Glutamatergic neuron (in vitro differentiated cells): Measurements from ENCODE around the gene IL1RAPL2. TPM values are rescaled to one million over a fixed set of nuclear protein-coding genes. Genes with fewer than 3 reads are reported as not detected.
A peak's percentile ranks its signal among the peaks of the same experiment; 100 is the strongest.

Source experiments
- DNase-seq: peaks from one replicate; pipeline ENCODE4 v3.0.0; 2022
- H3K27ac Mint-ChIP-seq: one replicate; pipeline ENCODE4 v1.8.0; 2020; ENCODE audit warnings: mild to moderate bottlenecking, mixed read lengths, inconsistent platforms; ENCODE audit not compliant: unreplicated experiment
- H3K27me3 Mint-ChIP-seq: one replicate; pipeline ENCODE4 v1.8.0; 2020; ENCODE audit warnings: mild to moderate bottlenecking, moderate library complexity, mixed read lengths, inconsistent platforms; ENCODE audit not compliant: unreplicated experiment
- H3K36me3 Mint-ChIP-seq: one replicate; pipeline ENCODE4 v1.8.0; 2020; ENCODE audit warnings: mild to moderate bottlenecking, mixed read lengths, inconsistent platforms; ENCODE audit not compliant: unreplicated experiment
- H3K4me1 Mint-ChIP-seq: one replicate; pipeline ENCODE4 v1.8.0; 2020; ENCODE audit warnings: mild to moderate bottlenecking, low read depth, mixed read lengths, inconsistent platforms; ENCODE audit not compliant: unreplicated experiment
- H3K4me3 Mint-ChIP-seq: one replicate; pipeline ENCODE4 v1.8.0; 2020; ENCODE audit warnings: mild to moderate bottlenecking, mixed read lengths, inconsistent platforms; ENCODE audit not compliant: unreplicated experiment
- H3K9me3 Mint-ChIP-seq: one replicate; pipeline ENCODE4 v1.8.0; 2020; ENCODE audit warnings: mild to moderate bottlenecking, moderate library complexity, mixed read lengths, inconsistent platforms; ENCODE audit not compliant: unreplicated experiment
- total RNA-seq: library from RNA; stranded (reverse); fragmentation: NEBNext Ultra II Directional; extraction: Animal tissue kit (Norgen Biotek cat#: 25700); gene quantifications from one replicate; pipeline ENCODE4 v1.2.1, GENCODE V29; 2021; ENCODE audit not compliant: unreplicated experiment
- TF ChIP-seq, protein P1 (sequence below): fragments of 200-600 bp; sonication (generic); IDR thresholded peaks from one replicate; pipeline ENCODE4 v1.5.0; 2021; ENCODE audit not compliant: partially characterized antibody, unreplicated experiment

IL1RAPL2 gene
- total RNA-seq, 1 donor from 2014 or later = 0.76 TPM

DNA sequence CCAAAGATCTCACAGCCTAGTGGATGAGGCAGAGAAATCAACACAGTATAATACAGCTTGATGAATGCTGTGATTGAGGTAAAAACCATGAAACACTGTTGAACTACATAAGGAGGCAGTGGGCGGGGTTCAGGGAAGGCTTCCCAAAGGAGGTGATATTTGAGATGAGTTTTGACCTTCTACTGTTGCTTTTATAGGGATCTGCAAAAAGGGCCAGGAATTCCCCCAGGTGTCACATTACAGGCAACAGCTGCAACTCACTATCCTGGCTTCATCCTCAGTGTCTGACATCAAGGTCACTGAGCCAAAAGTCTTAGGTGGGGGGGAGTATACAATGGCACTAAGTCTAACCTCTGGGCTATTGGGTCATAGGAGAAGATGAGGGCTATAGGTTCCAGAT is 1070.7 kb downstream of the IL1RAPL2 start:
- H3K27me3 Mint-ChIP-seq = no peaks in the 10 kb centered on the region
- peaks cover 4% of the 10 kb centered on the region for H3K9me3 Mint-ChIP-seq
- TF ChIP-seq, protein P1, sequence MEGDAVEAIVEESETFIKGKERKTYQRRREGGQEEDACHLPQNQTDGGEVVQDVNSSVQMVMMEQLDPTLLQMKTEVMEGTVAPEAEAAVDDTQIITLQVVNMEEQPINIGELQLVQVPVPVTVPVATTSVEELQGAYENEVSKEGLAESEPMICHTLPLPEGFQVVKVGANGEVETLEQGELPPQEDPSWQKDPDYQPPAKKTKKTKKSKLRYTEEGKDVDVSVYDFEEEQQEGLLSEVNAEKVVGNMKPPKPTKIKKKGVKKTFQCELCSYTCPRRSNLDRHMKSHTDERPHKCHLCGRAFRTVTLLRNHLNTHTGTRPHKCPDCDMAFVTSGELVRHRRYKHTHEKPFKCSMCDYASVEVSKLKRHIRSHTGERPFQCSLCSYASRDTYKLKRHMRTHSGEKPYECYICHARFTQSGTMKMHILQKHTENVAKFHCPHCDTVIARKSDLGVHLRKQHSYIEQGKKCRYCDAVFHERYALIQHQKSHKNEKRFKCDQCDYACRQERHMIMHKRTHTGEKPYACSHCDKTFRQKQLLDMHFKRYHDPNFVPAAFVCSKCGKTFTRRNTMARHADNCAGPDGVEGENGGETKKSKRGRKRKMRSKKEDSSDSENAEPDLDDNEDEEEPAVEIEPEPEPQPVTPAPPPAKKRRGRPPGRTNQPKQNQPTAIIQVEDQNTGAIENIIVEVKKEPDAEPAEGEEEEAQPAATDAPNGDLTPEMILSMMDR = no peak
- peaks cover 21% of the 10 kb centered on the region for H3K4me1 Mint-ChIP-seq
- peak; percentile 17 for DNase-seq
- peak overlapping the region; percentile 59 for H3K27ac Mint-ChIP-seq
- H3K36me3 Mint-ChIP-seq = no peaks in the 10 kb centered on the region
- no peak overlapping the region for H3K4me3 Mint-ChIP-seq

DNA sequence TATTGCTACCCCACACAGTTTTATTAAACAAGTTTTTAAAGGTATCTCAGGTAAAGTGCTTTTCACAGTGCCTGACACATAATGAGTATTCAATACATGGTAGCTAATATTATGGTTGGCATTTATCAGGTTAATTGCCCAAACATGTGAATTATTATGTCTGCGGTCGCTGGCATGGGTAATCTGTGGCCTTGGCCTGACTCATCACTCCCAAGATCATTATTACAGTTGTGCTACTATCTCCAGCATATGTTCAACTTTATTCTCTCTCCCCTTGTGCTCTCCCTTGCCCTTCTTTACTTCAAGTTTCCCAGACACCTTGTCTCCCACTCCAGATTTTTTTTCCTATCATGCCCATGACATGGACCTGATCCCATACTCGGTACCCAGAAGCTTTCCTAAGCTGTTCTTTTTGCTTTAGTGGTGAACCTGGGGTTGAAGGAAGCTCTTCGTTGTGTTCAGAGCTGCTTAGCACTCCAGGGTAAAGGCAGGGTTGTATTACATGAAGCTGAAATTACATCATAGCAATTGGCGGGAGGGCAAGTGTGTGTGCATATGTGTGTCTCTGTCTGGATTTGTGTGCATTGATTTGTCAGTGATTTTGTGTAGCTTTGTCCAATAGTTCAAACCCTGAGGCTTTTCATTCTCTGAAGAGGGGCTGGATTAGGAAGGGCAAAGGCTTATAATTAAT is 1079.8 kb downstream of the IL1RAPL2 start:
- DNase-seq = no peak
- no peaks in the 10 kb centered on the region for H3K4me1 Mint-ChIP-seq
- no peak overlapping the region for H3K4me3 Mint-ChIP-seq
- peaks cover 2% of the 10 kb centered on the region for H3K27me3 Mint-ChIP-seq
- H3K9me3 Mint-ChIP-seq = no peaks in the 10 kb centered on the region
- TF ChIP-seq, protein P1 = no peak
- H3K27ac Mint-ChIP-seq = no peak overlapping the region
- no peaks in the 10 kb centered on the region for H3K36me3 Mint-ChIP-seq

DNA sequence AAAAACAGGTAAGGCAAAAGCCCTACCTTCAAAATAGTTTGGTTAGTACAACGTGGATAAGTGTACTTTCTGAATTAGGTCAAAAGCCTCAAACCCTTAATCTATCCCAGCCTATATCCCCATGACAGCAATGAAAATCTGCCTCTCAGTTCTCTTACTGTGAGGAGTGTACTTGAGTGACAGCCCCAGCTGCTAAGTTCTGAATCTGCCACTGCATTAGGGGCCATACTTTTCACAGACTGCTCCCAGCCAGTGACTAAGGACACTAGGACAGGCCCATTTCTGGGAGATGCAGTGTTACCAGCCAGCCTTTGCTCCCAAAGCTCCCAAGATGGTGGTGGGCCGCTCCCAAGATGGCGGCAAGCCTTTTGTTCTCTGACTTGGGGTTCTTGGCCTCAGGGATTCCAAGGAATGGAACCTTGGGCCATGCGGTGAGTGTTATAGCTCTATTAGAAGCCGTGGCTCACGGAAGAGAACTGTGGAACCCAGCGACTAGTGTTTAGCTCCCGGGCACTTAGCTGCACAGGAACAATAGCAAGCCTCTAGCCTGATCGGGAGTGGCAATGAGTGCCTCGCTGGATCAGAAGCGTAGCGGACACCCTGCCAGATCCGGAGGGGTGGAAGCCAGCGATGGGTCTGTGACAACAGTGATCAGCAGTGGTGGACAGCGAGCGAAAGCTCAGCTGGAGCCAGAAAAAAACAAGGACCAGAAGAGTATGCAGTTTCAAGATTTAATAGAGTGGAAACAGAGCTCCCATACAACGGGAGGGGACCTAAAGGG is 1080.8 kb downstream of the IL1RAPL2 start:
- Mint-ChIP-seq H3K27ac (no peak overlapping the region), H3K9me3 (no peaks in the 10 kb centered on the region), H3K4me3 (no peak overlapping the region), H3K27me3 (peaks cover 2% of the 10 kb centered on the region), H3K36me3 (no peaks in the 10 kb centered on the region), H3K4me1 (no peaks in the 10 kb centered on the region)
- TF ChIP-seq, protein P1 = no peak
- DNase-seq = no peak

DNA sequence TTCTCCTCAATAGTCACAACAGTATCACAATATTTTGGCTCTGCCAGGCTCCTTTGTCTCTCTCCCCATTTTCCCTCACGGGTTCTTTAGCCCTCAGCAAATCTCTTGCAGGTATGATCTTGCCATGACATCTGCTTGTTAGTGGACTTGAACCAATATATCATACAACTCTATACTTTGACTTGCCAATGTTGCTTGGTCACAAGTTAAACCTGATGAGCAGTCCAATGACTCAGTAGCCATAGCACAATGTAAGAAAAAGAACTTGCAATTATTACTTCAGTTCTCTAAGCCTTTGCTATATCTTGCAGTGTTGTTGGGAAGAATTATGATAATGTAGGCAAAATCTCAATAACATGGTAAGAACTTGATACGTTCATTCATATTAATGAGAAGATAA is 1081.8 kb downstream of the IL1RAPL2 start:
- H3K4me3 Mint-ChIP-seq = no peak overlapping the region
- H3K27me3 Mint-ChIP-seq = peaks cover 2% of the 10 kb centered on the region
- H3K9me3 Mint-ChIP-seq = no peaks in the 10 kb centered on the region
- TF ChIP-seq, protein P1 = no peak
- no peaks in the 10 kb centered on the region for H3K36me3 Mint-ChIP-seq
- no peaks in the 10 kb centered on the region for H3K4me1 Mint-ChIP-seq
- H3K27ac Mint-ChIP-seq = no peak overlapping the region
- DNase-seq = no peak

DNA sequence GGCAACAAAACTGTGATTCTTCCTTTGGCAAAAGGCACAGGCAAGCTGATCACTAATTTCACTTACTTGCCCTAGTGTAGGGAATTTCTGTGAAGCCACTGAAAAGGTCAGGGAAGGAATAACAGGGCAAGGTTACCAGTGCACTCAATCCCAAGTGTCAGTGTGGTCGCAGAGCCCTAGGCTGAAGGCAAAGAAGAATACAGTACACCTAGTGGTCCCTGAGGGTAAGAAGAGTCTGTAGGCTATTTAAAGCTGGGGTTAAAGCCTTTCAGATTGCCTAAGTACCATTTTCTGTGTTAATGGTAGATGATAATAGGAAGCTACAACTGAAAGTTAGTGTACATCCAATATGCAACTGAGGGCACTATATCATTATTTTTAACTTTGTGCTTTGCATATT is 1082.7 kb downstream of the IL1RAPL2 start:
- TF ChIP-seq, protein P1 = no peak
- no peaks in the 10 kb centered on the region for H3K9me3 Mint-ChIP-seq
- no peak overlapping the region for H3K27ac Mint-ChIP-seq
- no peaks in the 10 kb centered on the region for H3K4me1 Mint-ChIP-seq
- no peak overlapping the region for H3K4me3 Mint-ChIP-seq
- DNase-seq = no peak
- no peaks in the 10 kb centered on the region for H3K27me3 Mint-ChIP-seq
- no peaks in the 10 kb centered on the region for H3K36me3 Mint-ChIP-seq
